HG02970 (cell line): ENCODE results near the gene LSM10.

Experiments used
- ATAC-seq: cut with Tn5 transposase; IDR thresholded peaks from one replicate; pipeline ENCODE4 v1.9.1; 2021; ENCODE audit warnings: mild to moderate bottlenecking, moderate library complexity, moderate number of reproducible peaks; ENCODE audit not compliant: unreplicated experiment, low FRiP score

The LSM10 gene

GRCh38 chr1:36411674-36412648 is 14.3 kb upstream of the LSM10 start:
- no peak for ATAC-seq

GRCh38 chr1:36408479-36408878 is 10.8 kb upstream of the LSM10 start:
- no peak for ATAC-seq

- ATAC-seq = no peak
Measured at GRCh38 chr1:36406440-36406839, 8.7 kb upstream of the LSM10 start.

- no peak for ATAC-seq
Measured at GRCh38 chr1:36402504-36402890, 4.8 kb upstream of the LSM10 start.

- ATAC-seq = no peak
Measured at GRCh38 chr1:36401602-36402503, 4.1 kb upstream of the LSM10 start.

DNA sequence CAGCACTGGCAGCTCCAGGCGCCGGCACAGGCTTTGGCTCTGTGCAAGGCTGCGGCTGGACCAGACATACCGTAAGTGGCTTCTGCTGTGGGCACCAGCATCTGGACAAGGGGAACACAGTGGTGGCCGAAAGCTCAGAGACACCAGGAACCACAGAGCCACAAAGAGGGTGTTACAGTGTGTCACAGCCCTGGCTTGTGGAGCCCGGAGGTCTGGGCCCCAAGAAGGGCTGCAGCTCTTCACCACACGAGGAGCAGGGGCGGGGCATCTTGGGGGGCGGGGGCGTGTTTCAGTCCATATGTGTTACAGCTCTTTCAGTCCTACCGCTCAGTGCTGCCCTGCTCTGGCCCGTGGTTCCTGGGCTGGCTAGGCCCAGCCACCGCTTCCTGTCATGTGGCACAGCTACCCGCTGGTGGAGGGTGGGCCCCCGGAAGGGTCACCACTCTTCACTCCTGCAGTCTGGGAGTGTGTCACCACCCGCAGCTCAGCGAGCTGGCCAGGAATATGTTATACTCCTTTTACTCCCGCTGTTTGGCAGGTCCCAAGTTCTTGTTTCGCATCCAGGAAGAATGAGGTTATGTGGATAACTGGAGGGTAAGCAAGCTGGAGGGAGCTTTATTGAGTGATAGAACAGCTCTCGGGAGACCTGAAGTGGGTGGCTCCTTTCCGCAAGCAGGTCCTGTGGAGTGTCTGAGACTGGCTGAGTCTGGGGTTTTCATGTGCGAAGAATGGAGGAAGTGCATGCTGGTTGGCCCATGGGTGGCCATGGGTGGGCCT is 3.3 kb upstream of the LSM10 start:
- ATAC-seq = peak; percentile 47

DNA sequence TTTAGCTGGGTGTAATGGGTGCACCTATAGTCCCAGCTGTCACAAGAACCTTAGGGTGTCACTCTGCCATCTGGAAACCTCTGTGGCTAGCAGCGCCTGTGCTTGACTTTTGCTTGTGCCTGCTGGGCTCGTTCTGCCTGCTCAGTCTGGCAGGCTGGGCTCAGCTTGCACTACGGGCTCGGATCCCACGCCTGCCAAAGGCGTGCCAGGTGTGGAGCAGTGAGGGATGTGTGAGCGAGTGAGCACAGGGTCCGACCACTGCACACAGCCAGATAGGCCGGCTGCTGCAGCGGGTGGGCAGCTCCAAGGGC is 2.8 kb upstream of the LSM10 start:
- no peak for ATAC-seq

DNA sequence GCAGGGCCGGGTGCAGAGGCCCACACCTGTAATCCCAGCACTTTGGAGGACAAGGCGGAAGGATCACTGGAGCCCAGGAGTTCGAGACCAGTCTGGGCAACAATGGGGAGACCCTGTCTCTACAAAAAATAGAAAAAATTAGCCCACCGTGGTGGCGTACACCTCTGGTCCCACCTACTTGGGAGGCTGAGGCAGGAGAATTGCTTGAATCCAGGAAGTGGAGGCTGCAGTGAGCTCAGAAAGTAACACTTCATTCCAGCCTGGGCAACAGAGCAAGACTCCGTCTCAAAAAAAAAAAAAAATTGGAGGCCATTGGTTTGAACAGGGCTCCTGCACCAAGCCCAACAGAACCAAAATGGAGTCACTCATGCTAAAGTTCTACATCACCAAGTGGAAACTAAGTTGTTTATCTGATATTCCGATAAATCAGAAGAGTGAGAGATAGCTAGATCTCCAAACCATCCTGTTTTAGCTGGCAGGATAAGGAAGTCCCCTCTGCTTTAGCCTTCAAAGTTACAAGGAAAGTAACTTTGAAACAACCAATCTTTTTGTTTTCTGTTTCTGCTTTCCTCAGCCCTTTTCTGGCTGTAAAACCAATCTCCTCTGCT is 766 bp upstream of the LSM10 start:
- no peak for ATAC-seq

DNA sequence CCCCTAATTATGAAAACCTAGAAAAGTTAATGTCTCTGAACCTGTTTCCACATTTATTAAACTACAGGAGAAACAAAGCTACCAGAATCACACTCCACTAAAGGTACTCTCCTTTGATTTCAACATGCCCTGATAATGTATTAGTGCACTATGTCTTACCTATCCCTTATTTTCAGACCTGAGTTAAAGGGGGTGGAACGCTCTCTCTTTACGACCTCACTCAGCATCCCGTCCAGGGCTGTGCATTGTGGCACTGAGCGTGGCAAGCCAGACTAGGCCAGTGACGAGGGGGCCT is 678 bp downstream of the LSM10 start:
- no peak for ATAC-seq

DNA sequence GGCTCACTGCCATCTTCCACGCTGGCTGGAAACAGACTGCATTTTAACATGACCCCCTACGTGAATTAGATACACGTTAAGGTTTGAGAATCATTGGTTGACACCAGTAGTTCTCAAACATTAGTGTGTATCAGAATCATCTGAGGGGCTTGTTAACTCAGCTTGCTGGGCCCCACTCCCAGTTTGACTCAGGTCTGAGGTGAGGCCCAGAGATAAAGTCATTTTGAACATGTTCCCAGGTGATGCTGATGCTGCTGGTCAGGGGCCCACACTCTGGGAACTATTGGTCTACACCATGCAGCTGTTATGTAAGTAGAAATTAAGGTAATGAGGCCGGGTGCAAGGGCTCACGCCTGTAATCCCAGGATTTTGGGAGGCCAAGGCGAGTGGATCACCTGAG is 1.3 kb downstream of the LSM10 start:
- no peak for ATAC-seq

DNA sequence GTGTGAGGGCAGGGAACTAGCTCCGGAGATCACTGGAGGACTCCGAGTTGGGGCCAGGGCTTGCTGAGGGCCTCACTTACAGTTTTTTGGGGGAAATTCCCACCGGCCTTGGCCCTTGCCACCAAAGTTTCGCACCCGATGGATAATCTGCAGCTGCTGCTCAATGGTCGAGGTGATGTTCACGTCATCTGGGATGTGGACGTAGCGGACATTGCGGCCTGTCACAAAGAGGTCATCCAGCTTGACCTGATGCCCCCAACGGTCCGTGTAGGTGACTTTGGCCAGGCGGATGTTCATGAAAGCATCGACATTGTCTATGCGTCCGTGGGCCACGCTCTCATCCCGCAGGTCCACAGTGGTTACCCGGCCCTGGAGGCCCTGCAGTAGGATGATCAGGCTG is 4.0 kb downstream of the LSM10 start:
- ATAC-seq = no peak

DNA sequence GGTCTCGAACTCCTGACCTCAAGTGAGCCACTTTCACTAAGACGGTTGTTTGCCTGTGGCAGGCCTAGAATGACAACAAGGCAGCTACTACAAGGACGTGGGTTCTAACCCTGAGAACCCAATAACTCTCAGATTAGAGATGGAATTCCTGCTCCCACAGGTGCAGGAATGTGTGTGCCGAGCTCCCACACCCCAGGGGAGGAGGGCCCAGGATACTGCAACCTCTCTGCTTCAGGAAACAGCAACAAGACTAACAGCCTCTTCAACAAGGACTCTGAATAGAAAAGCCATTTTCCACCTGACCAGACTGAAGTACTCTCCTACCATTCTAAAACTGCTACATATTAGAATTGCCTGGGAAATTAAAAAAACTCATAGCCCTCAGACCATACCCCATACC is 4.9 kb downstream of the LSM10 start:
- no peak for ATAC-seq

DNA sequence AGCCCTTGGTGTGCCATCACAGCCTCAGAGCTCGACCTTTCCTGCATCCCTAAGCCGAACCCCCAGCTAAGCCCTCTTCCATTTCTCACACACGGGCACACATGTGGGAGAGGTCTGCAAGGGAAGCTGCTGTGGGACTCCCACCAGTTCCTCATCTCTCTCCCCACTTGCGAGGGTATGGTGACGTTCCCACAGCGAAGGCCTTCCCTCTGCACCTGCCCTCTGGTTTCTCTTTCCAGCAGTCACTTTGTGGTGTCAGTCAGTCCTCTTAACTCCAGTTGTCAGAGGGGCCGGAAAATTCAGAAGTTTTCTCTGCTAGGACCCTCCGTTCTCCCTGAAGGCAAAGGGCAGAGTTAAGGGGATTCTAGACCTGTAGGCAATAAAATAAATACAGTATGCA is 6.4 kb downstream of the LSM10 start:
- ATAC-seq = no peak

- ATAC-seq = no peak
Measured at GRCh38 chr1:36390411-36390810, 7.3 kb downstream of the LSM10 start.

GRCh38 chr1:36389999-36390398 is 7.7 kb downstream of the LSM10 start:
- ATAC-seq = no peak

GRCh38 chr1:36389261-36389660 is 8.4 kb downstream of the LSM10 start:
- ATAC-seq = no peak

GRCh38 chr1:36387141-36387949 is 10.4 kb downstream of the LSM10 start:
- no peak for ATAC-seq

DNA sequence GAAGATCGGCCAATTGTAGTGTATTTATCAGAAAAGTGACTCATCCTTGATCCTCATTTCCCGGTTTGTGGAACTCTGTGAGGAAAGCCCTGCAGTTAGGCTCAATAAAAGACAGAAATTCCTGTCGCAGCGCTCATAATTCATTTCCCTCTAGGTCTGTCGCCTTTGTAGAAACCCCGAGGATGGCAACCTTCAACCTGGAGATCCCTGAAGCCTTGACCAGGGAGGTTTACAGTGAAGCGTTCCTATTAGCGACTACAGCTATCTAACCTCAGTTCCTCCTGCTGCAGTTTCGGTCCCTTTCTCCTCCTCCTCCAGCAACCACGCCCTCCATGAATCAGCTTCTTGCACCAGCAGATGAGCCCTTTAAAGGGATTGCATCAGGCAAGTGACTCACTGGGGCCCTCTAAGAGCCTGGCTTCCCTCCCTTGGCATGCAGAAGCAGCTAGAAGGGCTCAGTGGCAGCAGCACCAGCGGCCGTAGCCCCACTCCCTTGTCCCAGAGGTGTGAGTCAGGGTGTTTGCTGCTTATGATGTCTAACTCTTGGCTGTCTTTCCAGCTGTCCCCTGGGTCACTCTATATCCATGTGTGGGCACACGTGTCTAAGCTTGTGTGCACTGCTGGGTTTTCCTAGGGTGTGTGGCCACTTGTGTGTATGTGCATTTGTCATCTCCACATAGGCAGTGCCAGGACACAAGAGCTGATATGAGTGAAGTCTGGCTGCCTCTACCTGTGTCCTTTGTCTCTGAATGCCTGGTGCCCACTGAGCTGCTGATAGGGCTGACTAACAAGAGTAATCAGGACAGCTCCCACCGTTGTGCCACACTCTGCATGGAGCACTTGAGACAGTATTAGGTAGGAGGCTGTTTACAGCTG is 11.2 kb downstream of the LSM10 start:
- ATAC-seq = peak; percentile 35
